Activated naive CD4-positive, alpha-beta T cell treated with anti-CD3 and anti-CD28 coated beads for 36 hours (primary cell): ENCODE measurements around the gene ATG101. TPM values are rescaled to one million over a fixed set of nuclear protein-coding genes. Genes with fewer than 3 reads are reported as not detected.

ENCODE experiments used
- CTCF ChIA-PET: fragments of 350-600 bp; sonication (Branson Sonifier 250); formaldehyde crosslinking; loops from one replicate; lab custom pipeline; 2021; ENCODE audit warnings: antibody characterized with exemption; lab: Charles Lee
- DNase-seq: peaks from one replicate; pipeline ENCODE4 v3.0.0-alpha.2; 2020
- H3K27ac Mint-ChIP-seq: one replicate; pipeline ENCODE4 v1.8.0; 2021; ENCODE audit warnings: mild to moderate bottlenecking, mixed read lengths
- H3K27me3 Mint-ChIP-seq: one replicate; pipeline ENCODE4 v1.8.0; 2021; ENCODE audit warnings: low read depth, mixed read lengths
- H3K36me3 Mint-ChIP-seq: one replicate; pipeline ENCODE4 v1.8.0; 2021; ENCODE audit warnings: low read depth, mixed read lengths
- H3K4me1 Mint-ChIP-seq: one replicate; pipeline ENCODE4 v1.8.0; 2021; ENCODE audit warnings: low read depth, mixed read lengths
- H3K4me3 Mint-ChIP-seq: one replicate; pipeline ENCODE4 v1.8.0; 2021; ENCODE audit warnings: mild to moderate bottlenecking, moderate library complexity, mixed read lengths
- H3K9me3 Mint-ChIP-seq: one replicate; pipeline ENCODE4 v1.8.0; 2021; ENCODE audit warnings: mixed read lengths
- intact Hi-C: fragments of 100-400 bp; cut with micrococcal nuclease; formaldehyde crosslinking; loops from one replicate; pipeline ENCODE4 v1.15.1; 2023
- total RNA-seq, 2 experiments: library from RNA; stranded (reverse); gene quantifications; one replicate each; pipeline ENCODE4 v1.2.3, GENCODE V29; 2021

The ATG101 gene
- total RNA-seq, 2 experiments from 2014 or later = 21.8 to 22.0 TPM

DNA sequence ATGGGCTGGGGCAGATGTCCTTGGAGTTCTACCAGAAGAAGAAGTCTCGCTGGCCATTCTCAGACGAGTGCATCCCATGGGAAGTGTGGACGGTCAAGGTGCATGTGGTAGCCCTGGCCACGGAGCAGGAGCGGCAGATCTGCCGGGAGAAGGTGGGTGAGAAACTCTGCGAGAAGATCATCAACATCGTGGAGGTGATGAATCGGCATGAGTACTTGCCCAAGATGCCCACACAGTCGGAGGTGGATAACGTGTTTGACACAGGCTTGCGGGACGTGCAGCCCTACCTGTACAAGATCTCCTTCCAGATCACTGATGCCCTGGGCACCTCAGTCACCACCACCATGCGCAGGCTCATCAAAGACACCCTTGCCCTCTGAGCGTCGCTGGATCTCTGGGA is 7.0 kb downstream of the ATG101 start:
- peaks cover 27% of the 10 kb centered on the region for H3K4me1 Mint-ChIP-seq
- intact Hi-C loops = no loop called here
- H3K27me3 Mint-ChIP-seq = no peaks in the 10 kb centered on the region
- no peak overlapping the region for H3K27ac Mint-ChIP-seq
- no peaks in the 10 kb centered on the region for H3K9me3 Mint-ChIP-seq
- H3K36me3 Mint-ChIP-seq = peaks cover 28% of the 10 kb centered on the region
- CTCF ChIA-PET = no interaction called here
- DNase-seq = no peak
- no peak overlapping the region for H3K4me3 Mint-ChIP-seq

DNA sequence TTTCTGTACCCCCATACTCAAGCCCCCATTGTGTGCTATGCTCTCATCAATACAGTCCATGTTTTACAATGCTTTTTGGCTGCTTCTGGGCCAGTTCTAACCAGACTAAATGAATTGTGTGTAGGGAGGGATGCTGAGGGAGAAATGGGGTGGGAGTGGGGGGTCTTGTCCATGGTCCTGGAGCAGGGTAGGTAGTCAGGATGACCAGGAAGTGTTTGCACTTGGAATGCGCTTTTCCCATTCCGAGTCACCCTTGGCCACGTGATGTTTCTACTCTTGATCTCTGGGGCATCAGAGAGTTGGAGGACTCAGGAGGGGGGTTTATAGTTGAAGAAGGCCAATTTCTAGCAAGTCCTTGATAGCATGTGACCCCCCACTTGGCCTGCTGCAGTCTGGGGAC is 8.5 kb downstream of the ATG101 start:
- no peak overlapping the region for H3K27ac Mint-ChIP-seq
- H3K4me3 Mint-ChIP-seq = no peak overlapping the region
- H3K4me1 Mint-ChIP-seq = peaks cover 21% of the 10 kb centered on the region
- DNase-seq = no peak
- peaks cover 26% of the 10 kb centered on the region for H3K36me3 Mint-ChIP-seq
- intact Hi-C loops = no loop called here
- no peaks in the 10 kb centered on the region for H3K9me3 Mint-ChIP-seq
- H3K27me3 Mint-ChIP-seq = no peaks in the 10 kb centered on the region
- CTCF ChIA-PET = interaction anchor here (0.8 to 14.9 kb wide), 2 partner anchors 24 to 54 kb away, joined by 3 to 306 read pairs; no protein-coding TSS in a partner anchor

DNA sequence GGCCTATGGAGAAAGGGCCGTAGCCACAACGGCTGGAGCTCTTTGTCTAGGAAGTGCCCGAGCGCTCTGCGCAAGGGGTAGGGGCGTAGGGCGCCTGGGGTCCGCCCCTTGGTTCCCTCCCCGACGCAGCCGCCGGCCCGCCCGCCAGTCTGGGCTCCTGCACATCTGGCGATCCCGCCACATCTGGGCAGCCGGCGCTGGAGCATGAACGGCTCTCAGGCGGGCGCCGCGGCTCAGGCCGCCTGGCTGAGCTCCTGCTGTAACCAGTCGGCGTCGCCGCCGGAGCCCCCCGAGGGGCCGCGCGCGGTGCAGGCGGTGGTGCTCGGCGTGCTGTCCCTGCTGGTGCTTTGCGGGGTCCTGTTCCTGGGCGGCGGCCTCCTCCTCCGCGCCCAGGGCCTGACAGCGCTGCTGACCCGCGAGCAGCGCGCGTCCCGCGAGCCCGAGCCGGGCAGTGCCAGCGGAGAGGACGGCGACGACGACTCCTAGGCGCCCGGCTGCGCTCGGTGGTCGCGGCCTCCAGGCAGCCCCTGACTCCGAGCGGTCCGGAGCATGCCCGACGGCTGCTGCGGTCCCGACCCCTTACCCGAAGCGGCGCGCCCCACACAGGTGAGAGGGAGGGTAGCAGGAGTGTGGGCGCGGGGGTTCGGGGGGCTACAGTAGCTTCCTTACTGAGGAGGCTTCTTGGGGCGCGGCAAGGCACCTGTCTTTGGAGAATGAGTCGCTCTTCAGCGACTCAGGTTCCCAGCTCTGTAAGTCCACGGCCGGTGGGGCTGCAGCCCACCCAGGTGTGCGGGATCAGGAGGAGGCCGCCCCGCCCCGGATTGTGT is 10.0 kb downstream of the ATG101 start, which contains the start of gene SMIM41:
TSS of gene SMIM41 (plus strand) at position 129 of the 827 bp plus-strand sequence. CDS start at position 205, 76 bp downstream.
- H3K9me3 Mint-ChIP-seq = no peaks in the 10 kb centered on the region
- H3K27ac Mint-ChIP-seq = no peak within 1 kb of the TSS
- H3K27me3 Mint-ChIP-seq = no peaks in the 10 kb centered on the region
- no peak for DNase-seq
- CTCF ChIA-PET = interaction anchor here (1.1 to 14.9 kb wide), 3 partner anchors 10 to 56 kb away, joined by 3 to 306 read pairs (median 48); partner anchors contain the start of gene ATG101
- intact Hi-C loops = no loop called here
- peaks cover 12% of the 10 kb centered on the region for H3K4me1 Mint-ChIP-seq
- no peak within 1 kb of the TSS for H3K4me3 Mint-ChIP-seq
- peaks cover 14% of the 10 kb centered on the region for H3K36me3 Mint-ChIP-seq

DNA sequence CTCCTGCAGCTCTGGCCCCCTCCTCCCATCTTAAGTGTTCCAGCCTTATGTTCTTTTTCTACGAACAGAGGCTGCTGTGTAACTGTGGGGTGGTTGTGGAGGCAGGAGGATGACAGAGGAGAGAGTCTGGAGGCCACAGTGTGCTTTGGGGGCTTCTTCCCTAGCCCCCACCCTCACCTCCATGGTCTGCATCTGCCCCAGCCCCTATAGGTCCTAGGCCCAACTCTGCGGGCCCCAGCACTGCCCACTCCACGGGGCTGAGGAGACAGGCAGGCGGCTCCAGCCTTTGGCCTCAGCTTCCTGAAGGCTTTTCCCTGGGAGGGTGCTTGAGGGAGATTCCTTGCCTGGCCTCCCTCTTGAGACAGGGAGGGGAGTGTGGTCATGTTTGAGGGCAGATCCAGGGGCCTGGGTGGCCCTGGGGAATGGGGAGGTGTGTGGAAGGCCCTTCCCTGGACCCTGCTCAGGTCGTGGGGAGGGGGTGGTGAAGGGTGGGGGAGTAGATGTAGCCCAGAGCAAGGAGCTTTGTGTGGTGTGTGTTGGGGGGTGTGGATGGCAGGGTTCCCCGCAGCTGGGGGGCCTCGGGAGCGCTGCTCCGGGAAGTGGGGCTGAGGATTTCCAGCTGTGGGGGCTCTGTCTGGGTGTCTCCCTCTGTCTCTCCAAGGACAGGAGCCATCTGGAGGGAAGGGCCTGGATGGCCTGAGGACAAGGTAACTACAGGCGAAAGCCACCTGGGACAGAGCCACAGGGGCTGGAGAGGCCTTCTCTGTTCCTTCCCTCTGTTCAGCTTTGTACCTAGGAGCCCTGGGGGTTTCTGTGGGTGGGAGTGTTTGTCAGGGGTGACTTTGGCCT is 10.8 kb downstream of the ATG101 start:
- Mint-ChIP-seq H3K9me3 (no peaks in the 10 kb centered on the region), H3K36me3 (peaks cover 10% of the 10 kb centered on the region), H3K27me3 (no peaks in the 10 kb centered on the region), H3K4me1 (peaks cover 10% of the 10 kb centered on the region), H3K27ac (no peak overlapping the region), H3K4me3 (no peak overlapping the region)
- intact Hi-C loops = no loop called here
- DNase-seq = no peak
- CTCF ChIA-PET = interaction anchor here (0.8 to 14.9 kb wide), 5 partner anchors 11 to 57 kb away, joined by 3 to 306 read pairs (median 32); partner anchors contain the start of gene ATG101

DNA sequence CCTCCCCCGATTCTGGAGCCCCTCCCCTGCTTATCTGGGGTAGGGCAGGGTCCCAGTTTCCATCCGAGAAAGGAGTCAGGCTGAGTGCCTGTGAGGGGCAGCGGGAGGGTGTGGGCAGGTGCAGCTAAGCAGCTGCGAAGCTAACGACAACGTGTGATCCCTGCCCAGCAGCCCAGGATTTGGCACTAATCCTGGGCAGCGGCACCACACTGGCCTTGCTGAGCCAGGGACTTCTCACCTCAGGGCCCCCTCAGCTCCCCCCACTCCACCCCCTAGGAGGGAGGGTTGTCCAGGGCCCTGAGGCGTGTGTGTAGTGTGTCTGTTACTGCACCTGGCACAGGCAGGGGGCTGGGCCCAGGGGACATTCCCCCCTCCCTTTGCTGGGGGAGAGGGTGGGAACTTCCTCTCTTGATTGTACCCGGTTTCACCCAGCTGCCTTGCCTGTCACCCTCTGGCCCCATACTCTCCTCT is 11.5 kb downstream of the ATG101 start:
- DNase-seq = no peak
- no peak overlapping the region for H3K4me3 Mint-ChIP-seq
- CTCF ChIA-PET = interaction anchor here (0.8 to 14.9 kb wide), 5 partner anchors 12 to 57 kb away, joined by 3 to 306 read pairs (median 32); partner anchors contain the start of gene ATG101
- peaks cover 10% of the 10 kb centered on the region for H3K36me3 Mint-ChIP-seq
- intact Hi-C loops = no loop called here
- H3K4me1 Mint-ChIP-seq = peaks cover 10% of the 10 kb centered on the region
- no peak overlapping the region for H3K27ac Mint-ChIP-seq
- no peaks in the 10 kb centered on the region for H3K27me3 Mint-ChIP-seq
- H3K9me3 Mint-ChIP-seq = no peaks in the 10 kb centered on the region

DNA sequence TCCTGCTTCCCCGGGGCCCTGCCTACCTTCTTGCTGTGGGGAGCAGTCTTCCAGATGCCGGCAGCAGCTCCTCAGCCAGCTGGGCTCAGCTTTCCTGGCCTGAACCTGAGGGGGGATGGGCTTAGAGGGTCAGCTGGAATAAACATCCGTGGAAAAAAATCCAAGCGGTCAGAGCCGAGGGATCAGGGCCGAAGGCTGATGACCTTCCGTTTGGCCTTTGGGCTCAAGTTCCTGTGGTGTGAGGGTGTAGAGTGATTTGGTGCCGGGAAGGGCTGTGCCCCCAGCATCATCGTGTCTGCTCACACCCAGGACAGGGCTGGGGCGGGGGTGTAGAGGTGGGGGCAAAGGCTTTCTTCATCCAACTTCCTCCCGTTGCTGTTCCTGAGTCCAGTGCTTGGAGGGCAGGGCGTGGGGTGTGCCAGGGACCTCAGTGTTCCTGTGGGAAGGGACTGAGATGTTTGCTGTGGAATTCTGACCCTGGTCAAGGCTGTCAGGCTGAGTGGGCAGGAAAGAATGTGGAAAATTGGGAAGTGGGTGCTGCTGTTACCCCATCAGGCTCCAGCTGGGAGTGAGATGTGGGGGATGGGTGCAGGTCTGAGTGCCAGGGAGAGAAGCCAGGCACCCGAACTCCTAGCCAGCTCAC is 12.4 kb downstream of the ATG101 start:
- no peak overlapping the region for H3K27ac Mint-ChIP-seq
- CTCF ChIA-PET = interaction anchor here (0.6 to 14.9 kb wide), 15 partner anchors 9 to 193 kb away, joined by 3 to 306 read pairs (median 4); partner anchors contain the start of gene ATG101
- H3K4me3 Mint-ChIP-seq = no peak overlapping the region
- no peaks in the 10 kb centered on the region for H3K27me3 Mint-ChIP-seq
- H3K36me3 Mint-ChIP-seq = peaks cover 7% of the 10 kb centered on the region
- DNase-seq = no peak
- intact Hi-C loops = loop anchor here (2.0 kb wide), 2 partner anchors 13 to 35 kb away; partner anchors contain the start of gene ATG101
- H3K9me3 Mint-ChIP-seq = no peaks in the 10 kb centered on the region
- peaks cover 10% of the 10 kb centered on the region for H3K4me1 Mint-ChIP-seq

DNA sequence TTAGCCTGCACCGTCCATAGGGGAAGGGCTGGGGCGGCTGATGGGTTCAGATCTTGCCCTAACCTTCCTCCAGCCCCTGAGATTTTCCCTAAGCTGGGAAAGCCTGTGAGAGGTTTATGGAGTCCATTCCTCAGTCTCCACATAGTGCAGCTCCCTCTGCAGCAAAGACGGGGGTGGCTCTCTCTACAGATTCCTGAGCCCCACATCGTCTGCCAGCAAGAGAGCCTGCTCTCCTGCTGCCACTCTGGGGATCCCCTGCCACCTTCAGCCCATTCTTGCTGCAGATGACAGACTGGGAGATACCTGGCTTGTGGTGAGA is 12.8 kb downstream of the ATG101 start:
- Mint-ChIP-seq H3K4me1 (peaks cover 10% of the 10 kb centered on the region), H3K4me3 (no peak overlapping the region), H3K36me3 (peaks cover 6% of the 10 kb centered on the region), H3K9me3 (no peaks in the 10 kb centered on the region), H3K27ac (no peak overlapping the region), H3K27me3 (no peaks in the 10 kb centered on the region)
- intact Hi-C loops = loop anchor here (2.0 kb wide), 2 partner anchors 14 to 34 kb away; partner anchors contain the start of gene ATG101
- CTCF ChIA-PET = interaction anchor here (0.6 to 14.9 kb wide), 15 partner anchors 8 to 414 kb away, joined by 3 to 306 read pairs (median 4); partner anchors contain the start of gene ATG101
- DNase-seq = no peak

DNA sequence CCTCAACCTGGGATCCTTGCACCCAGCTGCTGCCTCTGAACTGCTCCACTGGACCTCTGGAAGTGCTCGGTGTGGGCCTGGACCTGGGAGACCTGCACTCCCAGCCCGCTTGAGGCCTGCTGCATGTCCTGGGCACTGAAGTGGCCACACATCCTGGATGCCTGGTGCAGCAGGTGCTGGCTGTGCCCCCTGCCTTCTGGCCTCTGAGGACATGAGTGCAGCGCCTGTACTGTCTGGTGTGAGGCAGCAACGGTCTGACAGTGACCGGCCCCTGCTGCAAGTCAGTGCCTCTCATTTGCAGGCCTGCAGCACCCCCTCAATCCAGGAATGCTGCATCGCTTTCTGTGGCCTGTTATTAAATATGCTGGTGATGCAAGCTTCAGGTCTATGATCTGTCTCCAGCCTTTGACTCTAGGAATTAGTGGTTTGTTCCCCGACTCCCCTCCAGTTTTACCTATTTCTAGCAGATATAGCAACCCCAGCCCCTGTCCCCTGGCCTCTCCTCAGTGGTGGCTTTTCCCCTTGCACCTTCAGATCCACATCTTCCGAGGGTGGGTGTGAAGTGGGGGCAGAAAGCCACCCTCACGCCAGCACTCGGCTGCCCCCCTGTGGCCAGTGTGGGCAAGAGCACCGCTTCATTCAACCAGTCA is 13.3 kb downstream of the ATG101 start:
- H3K27ac Mint-ChIP-seq = no peak overlapping the region
- peaks cover 10% of the 10 kb centered on the region for H3K4me1 Mint-ChIP-seq
- H3K9me3 Mint-ChIP-seq = no peaks in the 10 kb centered on the region
- CTCF ChIA-PET = interaction anchor here (0.6 to 14.9 kb wide), 15 partner anchors 8 to 415 kb away, joined by 3 to 306 read pairs (median 4); partner anchors contain the start of gene ATG101
- H3K4me3 Mint-ChIP-seq = no peak overlapping the region
- peak; percentile 69 for DNase-seq
- intact Hi-C loops = loop anchor here (1.0 to 2.0 kb wide), 4 partner anchors 14 to 90 kb away; partner anchors contain the start of gene ATG101
- peaks cover 3% of the 10 kb centered on the region for H3K36me3 Mint-ChIP-seq
- peaks cover 4% of the 10 kb centered on the region for H3K27me3 Mint-ChIP-seq

DNA sequence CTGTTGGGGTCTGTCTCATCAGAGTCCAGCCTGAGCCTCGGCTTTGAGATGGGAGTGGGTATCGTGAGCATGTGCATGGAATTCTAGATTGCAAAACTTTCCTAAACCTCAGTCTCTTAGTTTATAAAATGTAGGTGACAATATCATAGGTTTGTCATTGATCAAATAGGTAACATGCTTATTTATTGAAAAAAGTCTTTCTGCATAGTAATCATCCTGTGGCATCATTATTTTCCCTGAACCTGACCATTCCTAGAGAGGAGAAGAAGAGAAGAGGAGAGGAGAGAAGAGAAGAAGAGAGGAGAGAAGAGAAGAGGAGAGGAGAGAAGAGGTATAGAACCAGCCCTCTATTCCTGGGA is 13.8 kb downstream of the ATG101 start:
- Mint-ChIP-seq H3K9me3 (no peaks in the 10 kb centered on the region), H3K27ac (no peak overlapping the region), H3K4me1 (peaks cover 10% of the 10 kb centered on the region), H3K27me3 (peaks cover 10% of the 10 kb centered on the region), H3K36me3 (peaks cover 3% of the 10 kb centered on the region), H3K4me3 (no peak overlapping the region)
- CTCF ChIA-PET = interaction anchor here (1.2 to 14.9 kb wide), 8 partner anchors 7 to 60 kb away, joined by 3 to 306 read pairs (median 9); partner anchors contain the start of gene ATG101
- intact Hi-C loops = loop anchor here (1.0 to 2.0 kb wide), 4 partner anchors 15 to 90 kb away; partner anchors contain the start of gene ATG101
- DNase-seq = no peak

DNA sequence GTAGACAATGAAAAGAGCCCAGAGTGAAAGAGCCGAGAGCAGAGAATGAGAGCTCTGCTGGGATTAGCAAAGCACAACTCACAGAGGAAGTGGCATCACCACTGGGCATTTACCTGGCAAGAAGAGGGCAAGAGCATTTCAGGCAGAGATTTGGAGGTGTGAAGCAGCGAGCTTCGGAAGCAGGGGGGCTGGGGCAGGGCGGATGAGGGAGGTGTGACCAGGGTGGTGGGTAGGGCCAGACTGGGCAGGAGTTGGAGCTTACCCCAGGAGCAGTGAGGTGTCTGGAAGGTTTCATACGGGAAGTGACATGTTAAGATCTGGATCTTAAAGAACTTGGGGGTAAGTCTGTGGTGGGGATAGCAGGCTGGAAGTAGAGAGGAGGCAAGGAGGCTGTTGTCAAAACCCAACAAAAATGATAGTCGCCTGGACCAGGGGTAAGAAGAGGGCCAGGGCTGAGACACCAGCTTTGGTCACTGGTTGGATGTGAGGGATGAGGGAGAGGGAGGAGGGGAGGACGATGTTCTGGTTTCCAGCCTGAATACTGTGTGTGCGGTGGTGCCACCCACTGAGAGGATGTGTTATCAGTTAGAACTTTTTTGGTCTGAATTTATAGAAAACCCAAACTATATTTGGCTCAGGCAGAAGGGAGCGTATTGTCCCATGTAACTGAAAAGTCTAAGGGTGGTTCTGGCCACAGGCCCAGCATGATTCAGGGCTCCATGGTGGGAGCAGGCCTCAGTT is 14.9 kb downstream of the ATG101 start:
- intact Hi-C loops = no loop called here
- H3K9me3 Mint-ChIP-seq = no peaks in the 10 kb centered on the region
- H3K27ac Mint-ChIP-seq = no peak overlapping the region
- DNase-seq = no peak
- H3K27me3 Mint-ChIP-seq = peaks cover 14% of the 10 kb centered on the region
- H3K4me1 Mint-ChIP-seq = peaks cover 10% of the 10 kb centered on the region
- H3K36me3 Mint-ChIP-seq = no peaks in the 10 kb centered on the region
- H3K4me3 Mint-ChIP-seq = no peak overlapping the region
- CTCF ChIA-PET = interaction anchor here (0.6 to 14.9 kb wide), 16 partner anchors 9 to 453 kb away, joined by 3 to 306 read pairs (median 5); partner anchors contain the start of gene ATG101
